CD14-positive monocyte (primary cell): ENCODE data around the gene RBM45. TPM values are rescaled to one million over a fixed set of nuclear protein-coding genes. Genes with fewer than 3 reads are reported as not detected.

Source experiments
- DNase-seq, 3 donors: peaks; one replicate each; pipeline ENCODE4 v3.0.0-alpha.2; 2011 to 2022
- H2AFZ ChIP-seq: 2 replicates; pipeline ENCODE4 v1.6.0; 2012; ENCODE audit warnings: mild to moderate bottlenecking, low read depth, low read length, inconsistent platforms; ENCODE audit not compliant: insufficient read depth, poor library complexity, severe bottlenecking
- H3K27ac ChIP-seq, 2 donors: 1 replicate in 1 of 2; 2 replicates in 1 of 2; pipeline ENCODE4 v1.5.1; 2012 to 2013; ENCODE audit warnings: low read length in 2 of 2, control low read depth in 1 of 2, inconsistent platforms in 1 of 2, low read depth in 1 of 2, mild to moderate bottlenecking in 1 of 2
- H3K27me3 ChIP-seq, 2 donors: one replicate each; pipeline versions ENCODE4 v1.6.0 to v1.6.1; 2011 to 2013; ENCODE audit warnings: low read length in 2 of 2; ENCODE audit not compliant: control insufficient read depth in 2 of 2, insufficient read depth in 2 of 2
- H3K36me3 ChIP-seq, 2 donors: replicated peaks in 1 of 2; 1 replicate in 1 of 2; 2 replicates in 1 of 2; pipeline versions ENCODE4 v1.5.1 to v1.6.1; 2012 to 2013; ENCODE audit warnings: low read length in 2 of 2, control low read depth in 1 of 2, inconsistent platforms in 1 of 2, mild to moderate bottlenecking in 1 of 2; ENCODE audit not compliant: insufficient read depth in 2 of 2, control insufficient read depth in 1 of 2
- H3K4me1 ChIP-seq, 2 donors: 1 replicate in 1 of 2; 2 replicates in 1 of 2; pipeline versions ENCODE4 v1.5.1 to v1.6.1; 2012 to 2013; ENCODE audit warnings: low read length in 2 of 2, control low read depth in 1 of 2, inconsistent platforms in 1 of 2, mild to moderate bottlenecking in 1 of 2, moderate library complexity in 1 of 2; ENCODE audit not compliant: insufficient read depth in 2 of 2, control insufficient read depth in 1 of 2
- H3K4me2 ChIP-seq: replicated peaks from 2 replicates; pipeline ENCODE3; 2012; ENCODE audit warnings: low read length, moderate library complexity, mild to moderate bottlenecking; ENCODE audit not compliant: poor library complexity, severe bottlenecking; ENCODE audit errors: extremely low read depth
- H3K4me3 ChIP-seq, 3 experiments: fragments of 200-600 bp in 1 of 3; sonication (generic) in 1 of 3; replicated peaks in 1 of 3; 1 replicate in 2 of 3; 2 replicates in 1 of 3; pipeline ENCODE4 v1.5.1; 2011 to 2013; ENCODE audit warnings: low read length in 3 of 3, mild to moderate bottlenecking in 3 of 3, control low read depth in 2 of 3, low read depth in 2 of 3, inconsistent platforms in 1 of 3, moderate library complexity in 1 of 3
- H3K79me2 ChIP-seq: 2 replicates; pipeline ENCODE4 v1.6.0; 2012; ENCODE audit warnings: mild to moderate bottlenecking, control low read depth, inconsistent platforms, low read length, moderate library complexity; ENCODE audit not compliant: insufficient read depth
- H3K9ac ChIP-seq: 2 replicates; pipeline ENCODE4 v1.6.0; 2017; ENCODE audit warnings: low read length, mild to moderate bottlenecking; ENCODE audit not compliant: insufficient read depth, poor library complexity, severe bottlenecking
- H3K9me3 ChIP-seq, 2 donors: replicated peaks in 1 of 2; 1 replicate in 1 of 2; 2 replicates in 1 of 2; pipeline versions ENCODE4 v1.5.1 to v1.6.1; 2012 to 2013; ENCODE audit warnings: low read length in 2 of 2, control low read depth in 1 of 2; ENCODE audit not compliant: control insufficient read depth in 1 of 2, insufficient read depth in 1 of 2
- H4K20me1 ChIP-seq: 2 replicates; pipeline ENCODE4 v1.6.0; 2012; ENCODE audit warnings: mild to moderate bottlenecking, low read length, control low read depth, moderate library complexity; ENCODE audit not compliant: insufficient read depth
- H3K27ac Mint-ChIP-seq, 7 donors: one replicate each; pipeline ENCODE4 v1.8.0; 2020; ENCODE audit warnings: mild to moderate bottlenecking in 7 of 7, mixed read lengths in 7 of 7, moderate library complexity in 6 of 7, inconsistent platforms in 2 of 7
- H3K27me3 Mint-ChIP-seq, 3 donors: one replicate each; pipeline ENCODE4 v1.8.0; 2021 to 2022; ENCODE audit warnings: low read depth in 3 of 3, mild to moderate bottlenecking in 3 of 3, mixed read lengths in 3 of 3, moderate library complexity in 3 of 3, inconsistent platforms in 1 of 3
- H3K36me3 Mint-ChIP-seq, 2 donors: one replicate each; pipeline ENCODE4 v1.8.0; 2020; ENCODE audit warnings: mixed read lengths in 2 of 2, inconsistent platforms in 1 of 2, mild to moderate bottlenecking in 1 of 2
- H3K4me1 Mint-ChIP-seq: one replicate; pipeline ENCODE4 v1.8.0; 2020; ENCODE audit warnings: mild to moderate bottlenecking, mixed read lengths
- H3K4me3 Mint-ChIP-seq, 2 donors: one replicate each; pipeline ENCODE4 v1.8.0; 2020; ENCODE audit warnings: mild to moderate bottlenecking in 2 of 2, mixed read lengths in 2 of 2, moderate library complexity in 1 of 2
- H3K9me3 Mint-ChIP-seq, 7 donors: one replicate each; pipeline ENCODE4 v1.8.0; 2020 to 2022; ENCODE audit warnings: mixed read lengths in 7 of 7, mild to moderate bottlenecking in 6 of 7, moderate library complexity in 6 of 7, inconsistent platforms in 2 of 7
- WGBS: methylation state at CpG from one replicate; pipeline ENCODE4 v1.1.5; 2013; ENCODE audit warnings: missing lambda C conversion rate; ENCODE audit not compliant: insufficient coverage; 5-methylcytosine and 5-hydroxymethylcytosine counted together
- intact Hi-C, 2 donors: fragments of 100-400 bp; cut with micrococcal nuclease; formaldehyde crosslinking; loops; one replicate each; pipeline versions ENCODE4 v1.15.0 to v1.15.1; 2023
- polyA plus RNA-seq, 3 donors: library from polyadenylated mRNA; depleted of rRNA in 1 of 3; unstranded in 2 of 3; stranded (reverse) in 1 of 3; fragments of 300-500 nt in 2 of 3; fragments of >200 nt in 1 of 3; fragmentation: Illumina TruSeq in 2 of 3; gene quantifications; 1 replicate in 2 of 3; 2 replicates in 1 of 3; pipeline ENCODE4 v1.2.3, GENCODE V29; 2012 to 2021
- TF ChIP-seq, protein P1 (sequence below): fragments of 200-600 bp; IDR thresholded peaks from one replicate; pipeline ENCODE4 v1.8.0; 2022; ENCODE audit warnings: antibody characterized with exemption, mild to moderate bottlenecking

Gene RBM45
- polyA plus RNA-seq, 3 donors, result 5.7 to 6.6 (median 5.9) TPM

- Histone ChIP-seq H2AFZ (no peak overlapping the region), H3K36me3 (no peaks in the 10 kb centered on the region), H3K27ac (no peak overlapping the region), H3K4me3 (no peak overlapping the region), H3K9ac (no peak overlapping the region), H4K20me1 (no peaks in the 10 kb centered on the region), H3K9me3 (no peaks in the 10 kb centered on the region), H3K4me2 (no peak overlapping the region), H3K4me1 (peaks cover 13 to 19% of the 10 kb centered on the region in 2 donors), H3K27me3 (no peaks in the 10 kb centered on the region), H3K79me2 (peaks cover 14% of the 10 kb centered on the region)
- DNase-seq, result peak; percentile 14 to 46 (median 21)
- H3K27me3 Mint-ChIP-seq, result peaks cover 0 to 3% (median 1%) of the 10 kb centered on the region in 3 donors
- WGBS, result no CpG with 5 or more reads among the region's 1 CpG
- no peak overlapping the region for H3K4me3 Mint-ChIP-seq
- intact Hi-C loops, result no loop called here
- no peak overlapping the region for H3K27ac Mint-ChIP-seq
- H3K4me1 Mint-ChIP-seq, result peaks cover 22% of the 10 kb centered on the region
- H3K36me3 Mint-ChIP-seq, result peaks cover 0 to 3% of the 10 kb centered on the region in 2 donors
- TF ChIP-seq, protein P1, sequence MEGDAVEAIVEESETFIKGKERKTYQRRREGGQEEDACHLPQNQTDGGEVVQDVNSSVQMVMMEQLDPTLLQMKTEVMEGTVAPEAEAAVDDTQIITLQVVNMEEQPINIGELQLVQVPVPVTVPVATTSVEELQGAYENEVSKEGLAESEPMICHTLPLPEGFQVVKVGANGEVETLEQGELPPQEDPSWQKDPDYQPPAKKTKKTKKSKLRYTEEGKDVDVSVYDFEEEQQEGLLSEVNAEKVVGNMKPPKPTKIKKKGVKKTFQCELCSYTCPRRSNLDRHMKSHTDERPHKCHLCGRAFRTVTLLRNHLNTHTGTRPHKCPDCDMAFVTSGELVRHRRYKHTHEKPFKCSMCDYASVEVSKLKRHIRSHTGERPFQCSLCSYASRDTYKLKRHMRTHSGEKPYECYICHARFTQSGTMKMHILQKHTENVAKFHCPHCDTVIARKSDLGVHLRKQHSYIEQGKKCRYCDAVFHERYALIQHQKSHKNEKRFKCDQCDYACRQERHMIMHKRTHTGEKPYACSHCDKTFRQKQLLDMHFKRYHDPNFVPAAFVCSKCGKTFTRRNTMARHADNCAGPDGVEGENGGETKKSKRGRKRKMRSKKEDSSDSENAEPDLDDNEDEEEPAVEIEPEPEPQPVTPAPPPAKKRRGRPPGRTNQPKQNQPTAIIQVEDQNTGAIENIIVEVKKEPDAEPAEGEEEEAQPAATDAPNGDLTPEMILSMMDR, result peak; percentile 76
- no peaks in the 10 kb centered on the region for H3K9me3 Mint-ChIP-seq
These were observed 2.4 kb upstream of the RBM45 start for GRCh38 chr2:178109813-178110212.

DNA sequence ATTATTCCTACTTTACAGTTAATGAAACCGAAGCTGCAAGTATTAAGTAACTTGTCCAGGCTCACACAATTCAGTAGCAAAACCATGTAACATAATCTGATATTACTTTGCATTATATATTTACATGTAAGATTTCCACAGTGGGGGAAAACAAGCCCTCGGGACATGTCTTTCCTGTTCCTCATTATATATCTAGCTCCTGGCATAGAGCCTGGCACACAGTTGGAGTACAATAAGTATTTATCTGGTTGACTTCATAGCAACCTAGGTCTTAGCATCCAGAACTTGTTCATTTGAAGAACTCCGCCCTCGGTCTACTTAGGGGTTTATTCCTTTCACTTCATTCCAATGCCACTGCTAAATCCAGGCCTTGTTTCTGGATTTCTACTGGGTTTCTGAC lies 1.6 kb upstream of the RBM45 start:
- H2AFZ ChIP-seq, result peak overlapping the region; percentile 13
- H3K27me3 Mint-ChIP-seq, result peaks cover 0 to 1% (median 0%) of the 10 kb centered on the region in 3 donors
- H3K4me2 ChIP-seq, result no peak overlapping the region
- H3K9ac ChIP-seq, result no peak overlapping the region
- no peak overlapping the region for H3K4me3 Mint-ChIP-seq
- H3K4me1 Mint-ChIP-seq, result peaks cover 28% of the 10 kb centered on the region
- intact Hi-C loops, result no loop called here
- H3K27ac Mint-ChIP-seq, result no peak overlapping the region
- TF ChIP-seq, protein P1, result no peak
- H3K27ac ChIP-seq, result no peak overlapping the region
- H3K9me3 ChIP-seq, result no peaks in the 10 kb centered on the region
- peaks cover 13 to 19% of the 10 kb centered on the region in 2 donors for H3K4me1 ChIP-seq
- H3K36me3 ChIP-seq, result no peaks in the 10 kb centered on the region
- no peaks in the 10 kb centered on the region for H3K9me3 Mint-ChIP-seq
- no peak overlapping the region for H3K4me3 ChIP-seq
- H3K27me3 ChIP-seq, result no peaks in the 10 kb centered on the region
- 0% methylated on average over 1 of the region's 4 CpGs for WGBS
- DNase-seq, result no peak
- peaks cover 14% of the 10 kb centered on the region for H3K79me2 ChIP-seq
- no peaks in the 10 kb centered on the region for H4K20me1 ChIP-seq
- H3K36me3 Mint-ChIP-seq, result peaks cover 0 to 5% of the 10 kb centered on the region in 2 donors
